Hippocampal formation (tissue), 2 donors: ENCODE data around the gene MYRFL.

Experiments
- DNase-seq, 2 donors: peaks; one replicate each; lab custom pipeline; 2025; lab: John Stamatoyannopoulos, UW

MYRFL gene

DNA sequence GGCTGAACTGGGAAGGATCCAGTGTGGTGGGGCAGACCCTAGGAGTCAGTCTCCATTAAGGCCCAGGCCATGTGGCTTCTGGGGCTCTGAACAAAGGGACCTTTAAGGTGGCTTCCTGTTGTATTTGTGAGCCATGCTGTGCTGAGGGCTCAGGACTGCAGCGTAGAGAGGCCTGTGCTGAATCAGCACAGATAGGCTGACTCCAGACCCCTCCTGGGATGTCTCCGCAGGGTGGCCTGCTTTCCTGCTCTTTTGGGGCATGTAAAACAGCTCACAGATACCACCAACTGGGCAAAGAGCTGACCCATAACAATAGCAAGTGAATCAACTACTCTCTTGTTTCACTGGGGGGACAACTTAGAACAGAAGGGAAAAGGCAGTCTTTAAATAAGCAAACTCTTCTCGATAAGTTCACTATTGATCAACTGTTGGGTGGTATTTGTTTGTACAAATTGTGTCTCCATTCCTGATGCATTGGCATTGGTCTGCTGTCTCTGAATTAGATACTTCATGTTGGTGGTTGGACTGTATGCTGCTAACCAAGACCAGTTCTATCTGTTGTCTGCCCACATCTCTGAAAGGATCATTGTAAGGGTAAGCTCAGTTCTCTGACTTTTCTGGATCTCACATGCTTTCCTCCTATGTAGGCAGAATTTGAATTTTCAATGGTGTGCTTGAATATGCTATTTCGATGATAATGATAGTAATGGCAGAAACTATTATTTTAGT, 71.8 kb downstream of the MYRFL start:
- DNase-seq, result no peak

DNA sequence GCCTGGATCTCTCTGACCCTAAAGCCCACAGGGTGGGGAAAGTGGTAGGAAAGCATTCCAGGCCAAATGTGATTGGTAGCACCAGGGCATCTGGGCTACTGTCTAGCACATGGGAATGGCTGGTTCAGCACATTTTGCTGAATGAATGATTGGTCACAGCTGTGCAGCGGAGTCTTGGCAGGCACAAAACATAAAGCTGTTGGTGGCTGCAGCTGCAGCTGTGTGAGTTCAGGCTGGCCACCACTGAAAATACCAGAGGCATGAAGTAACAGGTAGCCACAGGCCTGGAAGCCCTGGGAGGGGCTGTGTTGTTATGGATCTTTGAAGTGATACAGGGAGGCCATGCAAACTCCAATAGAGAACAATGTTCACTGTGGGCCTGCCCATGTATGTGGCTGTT, 72.7 kb downstream of the MYRFL start:
- DNase-seq, result peak; percentile 22 to 41

DNA sequence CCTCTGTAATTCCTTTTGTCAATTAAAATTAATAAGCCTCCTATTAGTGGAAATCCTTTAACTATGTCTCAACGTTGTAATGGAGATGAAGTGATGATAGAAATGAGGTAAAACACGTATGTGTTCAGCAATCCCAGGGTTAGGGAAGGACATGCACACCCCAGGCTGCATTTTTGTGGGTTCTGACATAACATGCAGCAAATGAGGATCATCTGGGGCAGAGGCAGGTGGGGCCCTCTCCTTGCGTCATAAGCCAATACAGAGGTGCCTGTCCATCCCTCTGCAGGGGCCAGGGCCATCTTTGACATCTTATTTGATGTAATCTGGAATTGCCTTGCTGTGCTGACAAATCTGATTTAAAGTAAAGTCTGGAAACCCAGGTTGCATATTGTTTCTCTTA, 73.2 kb downstream of the MYRFL start:
- no peak for DNase-seq

DNA sequence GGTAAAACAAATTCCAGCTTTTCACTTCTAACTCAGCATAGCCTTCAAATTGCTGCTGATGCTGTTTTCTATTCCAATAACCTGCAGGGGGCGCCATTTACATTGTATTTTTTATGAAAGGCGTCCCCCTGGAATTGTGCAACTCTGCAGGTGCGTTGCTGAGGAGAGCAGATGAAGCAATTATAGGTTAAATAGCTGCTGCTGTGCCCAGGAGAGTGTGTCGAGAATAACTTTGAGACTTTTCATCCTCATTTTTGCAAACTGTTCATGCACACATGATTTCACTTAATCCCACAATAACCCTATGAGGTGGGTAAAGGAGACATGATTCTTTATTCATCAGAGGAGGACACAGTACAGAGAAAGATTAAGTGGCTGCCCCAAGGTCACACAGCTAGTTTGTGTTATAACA, 75.7 kb downstream of the MYRFL start:
- DNase-seq, result peak; percentile 59 to 74

DNA sequence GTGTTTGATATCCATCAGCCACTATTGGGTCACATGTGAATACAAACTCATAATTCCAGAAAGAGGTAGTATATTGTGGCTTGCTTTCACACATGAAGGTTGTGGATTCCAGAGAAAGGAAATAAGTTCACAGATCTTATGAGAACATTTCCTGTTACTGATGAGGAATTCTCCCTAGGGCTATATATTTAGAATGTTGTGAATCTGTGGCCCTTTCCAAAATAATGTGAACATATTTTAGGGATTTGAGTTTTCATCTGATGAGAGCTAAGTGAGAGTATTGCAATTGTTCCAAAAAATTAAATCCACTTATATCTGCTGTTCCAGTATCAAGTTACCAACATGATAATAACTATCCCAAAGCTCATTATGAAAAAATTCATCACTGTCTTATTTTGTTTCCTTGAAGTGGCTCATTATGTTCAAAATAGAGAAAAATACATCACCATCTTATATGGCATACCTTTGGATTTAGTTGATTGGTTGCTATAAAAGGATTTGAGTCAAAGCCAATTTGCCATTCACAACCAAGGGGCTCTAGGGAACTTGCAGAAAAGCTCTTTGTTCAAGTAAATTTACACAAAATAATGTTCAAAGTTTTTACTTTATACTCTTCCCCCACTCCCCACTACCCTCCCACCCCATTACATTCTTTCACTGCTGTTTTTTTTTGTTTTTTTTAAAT, 76.3 kb downstream of the MYRFL start:
- no peak for DNase-seq

DNA sequence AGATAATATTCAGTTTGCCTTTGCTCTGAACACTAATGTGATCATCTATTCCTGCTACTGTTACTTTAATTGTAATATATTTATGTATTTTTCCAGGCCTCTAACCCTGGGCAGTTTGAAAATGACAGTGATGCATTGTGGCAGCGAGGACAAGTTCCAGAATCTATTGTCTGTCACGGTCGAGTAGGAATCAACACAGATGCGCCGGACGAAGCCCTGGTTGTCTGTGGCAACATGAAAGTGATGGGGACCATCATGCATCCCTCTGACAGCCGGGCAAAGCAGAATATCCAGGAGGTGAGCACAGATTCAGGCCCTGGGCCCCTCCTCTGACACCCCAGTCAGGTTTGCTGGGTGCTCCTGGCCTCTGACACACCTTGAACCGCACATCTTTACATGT, 78.5 kb downstream of the MYRFL start:
- no peak for DNase-seq

DNA sequence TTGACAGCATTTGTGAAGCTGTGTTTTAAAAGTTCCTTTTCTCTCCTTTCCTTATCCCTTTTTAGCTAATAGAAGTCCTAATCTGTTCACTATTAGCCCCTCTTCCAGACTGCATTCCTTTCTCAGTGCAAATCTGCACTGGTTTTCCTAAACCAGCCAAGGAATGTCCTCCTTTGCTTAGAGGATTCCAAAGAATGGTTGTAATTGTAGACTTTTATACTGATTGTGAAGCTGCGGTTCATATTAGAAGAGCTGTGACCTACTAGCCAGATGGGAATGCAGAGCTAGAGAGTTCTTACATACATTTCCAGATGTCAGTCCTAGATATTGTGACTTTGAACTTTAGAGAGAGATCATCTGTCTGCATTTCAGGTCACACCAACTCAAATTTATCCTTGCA, 79.8 kb downstream of the MYRFL start:
- DNase-seq, result no peak

DNA sequence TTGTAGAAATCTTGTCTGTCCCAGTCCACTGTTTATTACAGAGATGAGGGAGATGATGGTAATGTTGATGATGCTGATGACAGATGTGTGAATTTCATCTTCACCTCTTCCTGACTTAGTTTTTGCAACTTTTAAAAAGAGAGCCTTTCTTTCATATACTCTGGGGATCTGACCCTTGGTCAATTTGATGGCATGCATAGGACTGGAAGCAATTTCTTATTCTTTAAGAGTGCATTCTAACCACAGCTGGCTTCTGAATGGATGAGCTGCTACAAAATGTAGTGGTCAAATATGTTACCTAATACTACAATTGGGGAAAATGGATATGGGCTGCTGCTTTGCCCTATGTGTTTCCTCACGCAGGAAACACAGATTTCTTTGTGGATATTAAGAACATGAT, 80.8 kb downstream of the MYRFL start:
- no peak for DNase-seq

DNA sequence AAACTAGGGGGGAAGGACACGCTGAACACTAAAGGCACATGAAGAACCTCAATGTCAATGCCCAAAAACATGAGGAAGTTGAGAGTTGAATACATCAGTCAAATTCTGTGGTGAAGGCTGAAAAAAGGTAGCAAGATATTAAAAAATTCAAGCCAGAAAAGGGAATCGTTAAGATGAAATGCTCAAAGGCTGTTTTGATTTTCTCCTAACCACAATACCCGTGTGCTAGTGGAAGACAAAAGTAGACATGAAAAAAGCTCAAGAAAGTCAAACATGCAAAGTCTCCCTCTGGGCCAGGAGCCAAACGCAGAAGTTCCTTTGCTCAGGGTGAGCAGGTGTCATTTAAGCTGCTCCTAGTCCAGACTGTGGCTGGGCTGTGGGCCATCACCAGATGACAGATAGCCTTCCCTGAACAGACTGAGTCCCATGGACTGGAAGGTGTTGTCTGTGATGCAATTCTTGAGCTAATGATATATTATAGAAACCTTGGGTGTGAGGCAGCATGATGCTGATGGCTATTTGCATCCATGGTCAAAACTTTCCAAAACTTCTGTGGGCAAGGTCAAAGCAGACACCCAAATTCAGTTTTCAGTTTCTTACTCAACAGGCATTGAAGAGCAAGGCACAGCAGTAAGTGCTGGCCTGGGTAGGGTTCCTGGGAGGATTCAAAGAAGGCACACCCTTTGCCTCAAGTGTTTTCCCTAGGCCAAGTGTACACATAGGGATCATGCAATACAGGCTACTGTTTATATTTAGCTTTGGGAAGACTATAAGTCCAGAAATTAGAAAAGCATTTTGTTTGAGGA, 81.6 kb downstream of the MYRFL start:
- no peak for DNase-seq

DNA sequence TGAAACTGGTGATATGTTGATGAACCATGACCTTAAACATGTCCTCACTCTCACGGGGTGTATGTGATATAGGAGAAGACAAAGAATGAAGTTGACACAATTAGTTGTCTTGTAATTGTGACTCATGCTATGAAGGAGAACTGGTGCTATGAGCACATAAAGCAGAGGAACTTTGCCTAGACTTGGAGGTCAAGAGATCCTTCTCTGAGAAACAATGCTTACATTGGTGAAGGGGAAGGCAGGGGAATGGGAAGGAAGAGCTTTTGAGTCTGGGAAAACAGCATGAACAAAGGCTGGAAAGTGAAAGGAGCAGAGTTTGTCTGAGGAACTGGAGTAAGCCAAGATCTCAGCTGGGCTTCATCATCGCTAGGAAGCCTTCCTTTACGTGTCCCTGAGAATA, 83.2 kb downstream of the MYRFL start:
- DNase-seq, result no peak

DNA sequence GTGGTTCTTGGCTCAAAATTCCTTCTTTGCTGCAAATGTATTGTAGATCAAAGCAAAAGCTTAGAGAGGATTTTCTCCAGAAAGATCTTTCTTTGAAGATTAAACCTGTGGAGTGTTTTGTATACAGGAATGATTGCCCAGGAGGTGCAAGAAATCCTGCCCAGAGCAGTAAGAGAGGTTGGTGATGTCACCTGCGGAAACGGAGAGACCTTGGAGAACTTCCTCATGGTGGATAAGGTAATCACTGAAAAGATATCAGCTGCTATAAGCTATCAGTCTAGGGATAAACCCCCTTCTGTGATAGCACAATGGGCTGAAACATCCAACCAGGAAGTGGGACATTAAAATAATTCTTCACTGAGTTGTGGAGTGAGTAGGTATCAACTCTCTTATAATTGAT, 85.7 kb downstream of the MYRFL start:
- no peak for DNase-seq

DNA sequence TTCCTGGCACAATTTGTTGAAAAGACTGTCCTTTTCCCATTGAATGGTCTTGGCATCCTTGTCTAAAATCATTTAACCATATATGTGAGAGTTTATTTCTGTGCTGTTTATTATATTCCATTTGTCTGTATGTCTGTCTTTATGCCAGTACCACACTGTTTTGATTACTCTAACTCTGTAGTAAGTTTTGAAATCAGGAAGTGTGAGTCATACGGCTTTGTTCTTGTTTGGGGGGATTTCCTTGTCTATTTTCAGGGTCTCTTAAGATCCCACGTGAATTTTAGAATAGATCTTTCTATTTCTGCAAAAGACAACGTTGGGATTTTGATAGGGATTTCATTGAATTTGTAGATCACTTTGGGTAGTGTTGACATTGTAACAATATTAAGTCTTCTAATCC, 88.5 kb downstream of the MYRFL start:
- no peak for DNase-seq

DNA sequence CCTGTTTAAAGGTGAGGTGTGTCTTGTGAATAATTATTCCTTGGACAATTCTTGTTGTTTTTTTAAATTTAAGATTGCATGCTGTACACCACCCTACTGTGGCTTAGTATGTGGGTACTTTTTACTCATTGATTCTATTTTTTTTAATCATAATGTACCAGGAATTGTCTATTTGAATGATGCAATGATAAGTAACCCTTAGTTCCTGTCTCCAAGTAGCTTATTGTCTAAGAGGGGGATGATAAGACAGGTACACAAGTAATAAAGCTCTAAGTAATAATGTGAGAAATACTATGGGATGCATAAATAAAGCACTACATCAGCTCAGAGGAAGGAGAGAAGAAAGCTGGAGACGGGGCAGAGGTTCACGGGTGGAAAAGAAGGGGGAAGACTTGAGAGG, 90.9 kb downstream of the MYRFL start:
- DNase-seq, result no peak

DNA sequence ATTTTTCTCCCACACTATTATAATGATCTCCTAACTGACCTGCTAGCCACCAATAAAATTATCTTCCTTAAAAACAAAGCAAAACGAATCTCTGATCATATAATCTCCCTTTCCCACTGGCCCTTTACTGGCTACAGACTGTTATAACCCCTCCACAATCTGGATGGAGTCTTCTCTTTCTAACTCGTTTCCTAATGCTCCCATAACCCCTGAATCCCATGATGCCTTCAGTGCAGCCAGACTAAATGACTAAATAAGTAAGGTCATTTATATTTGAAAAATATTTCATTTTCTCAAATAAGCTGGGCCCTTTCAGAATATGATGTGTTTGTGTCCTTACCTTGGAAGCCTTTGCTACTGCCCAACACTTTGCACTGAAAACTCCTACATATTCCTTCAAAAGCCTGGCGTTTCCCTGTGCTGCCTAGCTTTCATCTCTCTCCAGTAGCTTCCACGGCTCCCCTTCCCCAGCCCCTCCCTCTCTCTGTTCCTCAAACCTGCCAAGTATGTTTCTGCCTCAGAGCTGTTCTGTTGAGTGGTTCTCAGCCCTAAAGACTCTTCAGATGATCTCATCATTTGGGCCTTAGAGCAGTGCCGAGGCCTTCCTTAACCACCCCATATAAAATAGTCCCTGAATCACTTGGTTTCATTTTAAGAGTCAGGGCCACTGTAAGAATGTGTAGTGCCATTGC, 91.7 kb downstream of the MYRFL start:
- no peak for DNase-seq

DNA sequence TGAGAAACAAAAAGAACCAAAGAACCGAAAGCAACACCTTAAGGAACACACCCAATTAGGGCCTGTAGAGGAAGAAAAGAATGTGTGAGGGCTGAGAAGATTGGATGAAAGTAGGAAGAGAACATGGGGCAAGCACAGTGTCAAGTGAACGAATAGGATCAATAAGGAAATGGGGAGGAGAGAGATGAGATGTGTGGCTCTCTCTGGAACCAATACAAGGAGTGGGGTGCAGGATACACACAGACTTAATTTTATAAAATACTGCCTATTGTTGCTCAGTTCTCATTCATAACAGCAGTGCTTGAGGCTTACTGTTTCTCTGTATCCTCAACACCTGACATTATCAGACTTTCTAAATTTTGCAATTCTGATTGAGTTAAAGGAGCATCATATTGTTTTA, 93.3 kb downstream of the MYRFL start:
- no peak for DNase-seq

DNA sequence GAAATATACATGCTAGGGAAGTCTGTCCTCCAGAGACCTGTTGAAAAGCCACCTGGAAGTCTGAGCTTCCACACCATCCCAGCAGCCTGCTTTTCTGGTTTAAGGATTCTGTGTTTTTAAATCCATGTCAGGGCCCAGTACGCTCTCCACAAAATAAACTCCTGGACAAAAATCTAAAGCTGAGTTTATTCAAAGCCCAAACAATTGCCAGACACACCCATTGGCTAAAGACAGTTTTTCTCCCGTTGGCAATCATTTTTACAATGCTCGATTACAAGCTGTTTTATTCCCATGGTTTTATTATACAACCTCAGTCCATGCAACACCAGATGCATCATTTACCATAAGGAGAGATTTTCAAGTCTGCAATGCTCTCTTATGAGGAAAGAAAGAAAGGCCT, 94.5 kb downstream of the MYRFL start:
- no peak for DNase-seq

DNA sequence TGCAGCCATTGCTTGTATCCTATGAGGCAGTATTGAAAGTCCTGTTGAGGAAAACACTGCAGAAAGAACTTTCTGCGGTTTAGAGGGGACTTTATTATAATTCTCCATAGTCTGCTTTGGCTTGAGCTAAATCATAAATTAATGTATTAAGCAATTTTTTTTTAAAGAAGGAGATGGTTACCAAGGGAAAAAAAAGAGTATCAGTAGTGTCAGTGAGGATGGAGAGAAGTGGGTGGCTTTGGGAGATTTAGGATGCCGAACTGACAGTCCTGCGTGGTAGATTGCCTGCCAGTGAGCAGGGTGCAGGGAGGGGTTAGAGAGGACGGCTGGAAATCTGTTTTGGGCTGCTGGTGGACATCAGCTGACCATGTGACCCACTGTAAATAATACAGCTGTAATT, 96.8 kb downstream of the MYRFL start:
- no peak for DNase-seq

DNA sequence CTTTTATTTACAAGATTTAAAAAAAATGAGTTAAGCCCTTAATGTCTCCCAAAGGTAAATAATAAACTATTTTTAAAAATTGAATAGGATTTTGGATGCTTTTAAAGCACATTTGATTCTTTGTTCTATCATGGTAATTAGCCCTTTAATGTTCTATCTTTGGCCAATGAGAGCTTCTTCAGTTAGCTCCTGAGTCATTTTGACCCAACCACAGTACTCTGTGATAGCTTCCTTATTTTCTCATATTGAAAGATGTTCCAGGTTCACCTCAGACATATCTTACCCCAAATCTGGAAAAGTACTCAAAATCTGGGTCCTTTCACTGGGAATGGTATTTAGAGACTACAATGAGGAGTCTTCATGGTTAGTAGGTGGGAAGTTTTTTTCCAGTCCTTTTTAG, 98.0 kb downstream of the MYRFL start:
- no peak for DNase-seq

DNA sequence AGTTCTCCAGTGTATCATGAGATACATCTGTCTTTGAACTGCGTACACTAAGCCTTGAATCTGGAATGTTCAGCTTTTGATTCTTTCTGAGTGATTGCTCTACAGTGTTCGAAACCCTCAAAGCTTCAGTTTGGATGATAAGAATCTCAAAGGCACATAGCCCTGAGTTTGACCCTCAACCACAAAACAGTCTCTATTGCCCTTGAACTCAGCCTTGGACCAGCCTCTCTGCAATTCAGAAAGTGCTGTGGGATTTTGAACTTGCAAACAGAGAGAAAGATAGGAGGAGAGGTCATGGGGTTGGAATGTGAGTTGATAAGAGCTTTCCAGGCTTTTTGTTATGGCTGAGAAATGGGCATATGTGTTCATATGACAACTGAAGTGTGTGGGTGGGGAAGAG, 100.3 kb downstream of the MYRFL start:
- DNase-seq, result no peak

DNA sequence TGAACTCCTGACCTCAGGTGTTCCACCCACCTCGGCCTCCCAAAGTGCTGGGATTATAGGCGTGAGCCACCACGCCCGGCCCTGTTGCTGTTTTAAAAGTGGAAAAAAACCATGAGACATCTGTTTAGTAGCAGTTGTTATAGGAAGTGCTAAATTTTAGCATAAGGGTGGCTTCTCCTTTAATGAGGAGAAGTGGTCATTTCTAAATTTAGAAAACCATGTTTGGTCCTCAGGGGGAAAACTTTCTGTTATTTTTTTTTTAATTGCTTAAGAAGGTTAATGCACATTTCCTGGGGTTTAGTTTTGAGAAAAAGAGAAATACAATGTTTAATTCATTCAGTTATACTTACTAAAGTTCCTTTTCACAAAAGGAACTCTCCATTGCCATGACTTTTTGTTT, 102.1 kb downstream of the MYRFL start:
- no peak for DNase-seq

DNA sequence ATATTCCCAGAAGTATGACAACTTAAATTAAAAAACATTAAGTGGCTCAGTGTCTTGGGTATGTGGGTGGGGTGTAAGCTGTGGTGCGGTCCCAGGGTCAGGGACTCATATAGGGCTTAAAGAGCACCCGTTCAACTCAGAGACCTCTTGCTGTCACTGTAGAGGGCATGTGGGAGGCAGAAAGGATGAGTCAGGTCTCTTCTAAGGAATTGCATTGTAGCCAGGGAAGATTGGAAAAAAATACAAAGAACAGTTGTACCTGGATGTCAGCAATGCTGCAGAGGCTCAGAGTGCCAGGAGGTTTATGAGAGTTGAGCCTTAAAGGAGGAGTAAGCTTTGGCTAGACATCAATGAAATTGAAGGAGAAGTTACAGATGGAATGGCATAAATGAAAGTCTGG, 104.1 kb downstream of the MYRFL start:
- DNase-seq, result no peak

DNA sequence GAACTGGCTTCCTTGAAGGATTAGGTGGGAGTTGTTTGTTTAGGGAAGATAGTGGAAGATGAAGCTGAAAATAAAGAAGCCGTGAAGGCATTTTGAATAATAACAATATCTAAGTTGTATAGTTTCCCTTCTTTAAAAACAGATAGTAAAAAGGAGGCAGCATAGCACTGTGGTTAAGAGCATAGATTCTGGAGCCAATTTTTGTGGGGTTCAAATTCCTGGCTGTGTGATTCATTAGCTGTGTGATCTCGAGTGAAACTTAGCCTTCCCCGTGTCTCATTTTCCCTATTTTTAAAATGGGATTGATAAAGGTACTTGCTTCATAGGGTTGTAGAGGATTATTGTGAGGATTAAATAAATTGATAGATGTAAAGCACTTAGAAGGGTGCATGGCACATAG, 104.5 kb downstream of the MYRFL start:
- DNase-seq, result no peak

DNA sequence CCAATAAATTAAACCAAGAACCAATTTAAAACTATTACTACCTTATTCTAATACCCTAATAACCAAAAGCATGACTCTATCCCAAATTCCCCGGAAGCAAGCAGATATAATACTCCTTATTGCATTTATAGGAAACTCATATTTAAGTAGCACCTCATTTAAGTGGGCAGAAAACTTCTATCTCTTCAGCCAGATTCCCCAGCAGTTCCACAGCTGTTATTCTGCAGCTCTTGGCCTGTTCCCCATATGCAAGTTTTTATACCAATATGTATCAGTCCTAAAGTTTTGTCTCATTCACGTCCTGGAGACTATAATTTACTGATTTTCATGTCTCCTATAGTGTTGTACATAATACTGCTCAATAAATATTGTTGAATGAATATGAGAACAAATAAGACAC, 106.5 kb downstream of the MYRFL start:
- no peak for DNase-seq
